ENCODE results near the gene TCOF1. TPM values are rescaled to one million over a fixed set of nuclear protein-coding genes. Genes with fewer than 3 reads are reported as not detected.

The TCOF1 gene
- polyA plus RNA-seq, 1 donor from 2014 or later: 26.4 TPM

DNA sequence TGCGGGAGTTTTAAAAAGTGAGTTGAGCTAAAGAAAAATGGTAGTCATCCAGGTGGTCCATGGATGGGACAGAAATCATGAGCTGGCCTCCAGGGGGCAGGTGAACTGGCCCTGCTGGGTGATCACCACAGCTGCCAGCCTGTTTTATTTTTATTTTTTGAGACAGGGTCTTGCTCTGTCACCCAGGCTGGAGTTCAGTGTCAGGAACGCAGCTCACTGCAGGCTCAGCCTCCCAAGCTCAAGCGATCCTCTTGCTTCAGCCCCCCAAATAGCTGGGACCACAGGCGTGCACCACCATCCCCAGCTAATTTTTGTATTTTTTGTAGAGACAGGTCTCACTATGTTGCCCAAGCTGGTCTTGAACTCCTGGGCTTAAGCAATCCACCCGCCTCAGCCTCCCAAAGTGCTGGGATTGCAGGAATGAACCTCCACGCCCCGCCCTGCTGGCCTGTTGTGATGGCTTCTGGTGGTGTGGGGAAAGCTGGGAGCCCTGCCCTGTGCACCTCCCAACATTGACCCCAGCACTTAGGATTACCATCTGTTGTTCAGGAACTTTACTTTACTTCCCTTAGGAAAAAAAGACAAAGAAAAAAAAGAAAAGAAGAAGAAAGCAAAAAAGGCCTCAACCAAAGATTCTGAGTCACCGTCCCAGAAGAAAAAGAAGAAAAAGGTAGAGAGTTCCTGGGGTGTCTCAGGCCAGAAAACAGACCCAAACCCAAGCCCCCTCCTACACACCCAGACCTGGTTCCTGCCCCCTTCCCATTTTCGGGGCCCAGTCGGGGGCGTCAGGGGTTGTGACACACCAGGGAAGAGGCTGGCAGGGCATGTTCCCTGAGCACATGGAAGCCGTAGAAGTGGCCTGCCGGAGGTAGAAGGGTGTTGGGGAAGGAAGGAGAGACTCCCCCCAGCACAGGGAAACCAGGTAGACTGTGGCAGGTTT is 40.6 kb downstream of the TCOF1 start:
- peaks cover 8% of the 10 kb centered on the region for H3K36me3 Mint-ChIP-seq
- H3K9me3 Mint-ChIP-seq: no peaks in the 10 kb centered on the region
- H3K4me1 Mint-ChIP-seq: peaks cover 24 to 35% (median 31%) of the 10 kb centered on the region in 3 donors
- H3K27me3 Mint-ChIP-seq: no peaks in the 10 kb centered on the region
- peak overlapping the region in 3 of 4 donors; percentile 52 to 97 (median 57) for H3K4me3 Mint-ChIP-seq
- peak overlapping the region; percentile 93 to 100 (median 97) for H3K27ac Mint-ChIP-seq

DNA sequence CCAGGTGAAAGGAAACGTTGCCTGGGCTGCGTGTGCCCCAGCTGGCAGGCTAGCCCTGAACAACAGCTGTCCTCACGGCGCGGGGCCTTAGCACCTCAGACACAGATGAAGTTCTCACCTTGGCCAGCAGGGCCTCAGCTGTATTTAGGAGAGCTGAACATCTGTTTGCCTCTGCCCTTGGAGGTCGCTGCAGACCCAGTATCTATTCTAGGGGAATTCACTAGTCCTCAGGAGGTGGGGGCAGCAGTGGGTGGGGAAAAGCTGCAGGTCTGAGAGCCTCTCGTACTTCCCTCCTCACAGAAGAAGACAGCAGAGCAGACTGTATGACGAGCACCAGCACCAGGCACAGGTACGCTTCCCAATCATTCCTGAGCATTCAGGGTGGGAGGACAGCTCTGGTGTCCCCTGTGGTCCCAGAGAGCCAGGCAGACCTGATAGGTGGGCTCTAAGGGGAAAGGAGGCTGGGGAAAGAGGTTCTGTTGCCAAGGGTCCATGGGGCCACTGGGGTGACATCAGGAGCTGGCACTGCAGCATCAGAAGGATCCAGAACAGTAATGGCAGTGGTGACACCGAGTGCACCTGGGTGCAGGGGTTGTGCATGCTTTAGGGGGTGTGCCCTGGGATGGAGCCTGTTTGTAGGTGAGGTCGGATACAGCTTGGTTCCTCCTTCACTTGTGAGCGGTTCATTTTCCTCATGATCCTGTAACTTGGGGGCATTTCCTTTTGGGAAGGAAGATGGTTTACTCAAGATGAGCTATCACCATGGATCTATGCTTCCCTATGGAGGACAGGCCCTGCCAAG is 41.4 kb downstream of the TCOF1 start:
- peak overlapping the region; percentile 9 to 97 (median 43) for H3K4me3 Mint-ChIP-seq
- no peaks in the 10 kb centered on the region for H3K27me3 Mint-ChIP-seq
- H3K27ac Mint-ChIP-seq: peak overlapping the region; percentile 93 to 100 (median 97)
- H3K36me3 Mint-ChIP-seq: peaks cover 8% of the 10 kb centered on the region
- no peaks in the 10 kb centered on the region for H3K9me3 Mint-ChIP-seq
- peaks cover 27 to 37% (median 34%) of the 10 kb centered on the region in 3 donors for H3K4me1 Mint-ChIP-seq

DNA sequence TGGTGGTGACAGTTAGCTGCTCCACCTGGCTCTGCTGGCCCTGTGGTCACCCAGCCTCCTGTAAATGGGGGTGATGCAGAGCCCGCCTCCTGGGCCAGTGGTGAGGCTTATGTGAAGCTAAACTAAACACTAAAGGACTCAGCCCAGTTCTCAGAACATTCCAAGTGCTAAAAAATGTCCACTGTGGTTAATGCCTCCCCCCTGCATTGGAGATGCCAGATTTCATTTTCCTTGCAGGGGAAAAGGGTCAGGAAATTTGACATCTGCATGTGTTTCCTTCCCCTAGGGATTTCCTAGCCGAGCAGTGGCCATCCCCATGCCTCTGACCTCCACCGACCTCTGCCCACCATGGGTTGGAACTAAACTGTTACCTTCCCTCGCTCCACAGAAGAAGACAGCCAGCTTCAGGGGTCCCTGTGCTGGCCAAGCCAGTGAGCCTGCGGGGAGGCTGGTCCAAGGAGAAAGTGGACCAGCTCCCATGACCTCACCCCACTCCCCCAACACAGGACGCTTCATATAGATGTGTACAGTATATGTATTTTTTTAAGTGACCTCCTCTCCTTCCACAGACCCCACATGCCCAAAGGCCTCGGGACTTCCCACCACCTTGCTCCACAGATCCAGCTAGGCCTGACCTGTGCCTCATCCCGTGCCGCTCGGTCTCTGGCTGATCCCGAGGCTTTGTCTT is 42.2 kb downstream of the TCOF1 start:
- Mint-ChIP-seq H3K4me3 (peak overlapping the region; percentile 50 to 97 (median 75)), H3K27ac (peak overlapping the region; percentile 93 to 100 (median 97))

DNA sequence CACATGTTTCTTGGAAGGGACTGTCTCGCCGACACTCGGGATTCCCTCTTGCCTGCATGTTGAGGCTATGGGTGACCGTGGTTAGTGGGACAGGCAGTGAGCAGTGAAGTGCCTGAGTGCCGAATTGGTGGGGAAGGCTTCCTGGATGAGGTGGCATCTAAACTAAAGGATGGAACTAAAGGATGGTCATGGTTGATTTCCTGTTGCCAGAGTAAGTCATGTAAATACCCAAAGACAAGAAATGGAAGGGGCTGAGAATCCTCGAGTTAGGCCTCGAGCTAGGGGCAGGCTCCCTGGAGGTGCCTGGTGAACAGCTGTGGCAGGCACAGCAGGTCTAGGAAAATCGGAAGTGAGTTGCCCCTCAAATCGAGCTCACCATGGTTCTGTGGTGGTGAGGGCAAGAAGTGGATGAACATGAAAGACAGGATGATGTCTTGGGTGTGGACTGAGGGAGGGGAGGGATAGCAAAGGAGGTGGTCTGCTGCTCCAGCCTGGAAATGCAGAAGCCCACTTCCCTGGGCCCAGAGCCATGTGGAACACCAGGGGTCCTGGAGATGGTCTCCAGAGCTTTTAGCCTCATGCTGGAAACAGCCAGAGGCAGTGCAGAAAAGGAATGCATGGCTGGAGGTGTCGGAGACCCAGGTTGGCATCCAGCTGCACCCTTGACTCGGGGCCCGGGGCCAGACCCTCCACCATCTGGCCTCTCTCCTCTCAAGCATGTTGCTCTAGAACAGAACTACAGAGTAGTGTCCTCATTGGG is 43.0 kb downstream of the TCOF1 start:
- peaks cover 32 to 39% (median 38%) of the 10 kb centered on the region in 3 donors for H3K4me1 Mint-ChIP-seq
- peaks cover 8% of the 10 kb centered on the region for H3K36me3 Mint-ChIP-seq
- no peaks in the 10 kb centered on the region for H3K9me3 Mint-ChIP-seq
- peak overlapping the region; percentile 65 to 97 (median 76) for H3K4me3 Mint-ChIP-seq
- H3K27me3 Mint-ChIP-seq: no peaks in the 10 kb centered on the region
- peak overlapping the region; percentile 93 to 100 (median 97) for H3K27ac Mint-ChIP-seq

More for the DNA sequence above, 42.2 kb downstream of the TCOF1 start:
- Mint-ChIP-seq H3K27me3 (no peaks in the 10 kb centered on the region), H3K4me1 (peaks cover 29 to 39% (median 36%) of the 10 kb centered on the region in 3 donors), H3K9me3 (no peaks in the 10 kb centered on the region), H3K36me3 (peaks cover 8% of the 10 kb centered on the region)

- peak overlapping the region; percentile 47 to 97 (median 70) for H3K4me3 Mint-ChIP-seq
- H3K9me3 Mint-ChIP-seq: no peaks in the 10 kb centered on the region
- peak overlapping the region; percentile 93 to 100 (median 97) for H3K27ac Mint-ChIP-seq
- peaks cover 8% of the 10 kb centered on the region for H3K36me3 Mint-ChIP-seq
- no peaks in the 10 kb centered on the region for H3K27me3 Mint-ChIP-seq
- peaks cover 32 to 40% (median 39%) of the 10 kb centered on the region in 3 donors for H3K4me1 Mint-ChIP-seq
Measured at GRCh38 chr5:150401076-150401375, 43.5 kb downstream of the TCOF1 start.

- Mint-ChIP-seq H3K27me3 (no peaks in the 10 kb centered on the region), H3K4me3 (peak overlapping the region; percentile 65 to 97 (median 78)), H3K9me3 (no peaks in the 10 kb centered on the region), H3K27ac (peak overlapping the region; percentile 93 to 100 (median 97)), H3K36me3 (peaks cover 8% of the 10 kb centered on the region), H3K4me1 (peaks cover 36 to 45% (median 40%) of the 10 kb centered on the region in 3 donors)
Measured at GRCh38 chr5:150401376-150402228, 44.1 kb downstream of the TCOF1 start.

DNA sequence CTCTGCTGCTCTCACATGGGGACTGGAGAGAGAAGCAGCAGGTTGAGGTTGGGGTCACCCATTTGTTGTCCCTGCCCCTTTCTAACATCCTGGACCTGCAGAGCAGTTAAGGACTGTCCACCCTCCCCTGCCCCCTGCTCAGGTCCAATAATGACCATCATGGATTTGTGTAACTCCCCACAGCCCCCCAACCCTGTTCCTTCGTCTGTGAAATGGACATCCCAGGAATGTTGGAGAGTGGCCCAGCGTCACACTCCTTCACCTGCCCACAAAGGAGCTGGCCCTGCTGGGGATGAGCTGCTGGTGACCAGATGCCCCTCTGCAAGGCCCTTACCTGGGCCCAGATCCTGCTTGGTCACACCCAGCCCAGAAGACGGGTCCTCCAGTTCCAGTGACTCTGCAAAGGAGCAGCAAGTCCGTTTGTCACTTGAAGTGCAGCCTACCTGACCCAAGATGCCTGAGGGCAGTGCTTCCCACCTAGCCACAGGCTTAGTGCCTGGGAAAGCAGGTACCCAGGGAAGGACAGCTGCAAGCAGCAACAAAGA is 44.8 kb downstream of the TCOF1 start:
- no peaks in the 10 kb centered on the region for H3K27me3 Mint-ChIP-seq
- peaks cover 11% of the 10 kb centered on the region for H3K36me3 Mint-ChIP-seq
- no peaks in the 10 kb centered on the region for H3K9me3 Mint-ChIP-seq
- peaks cover 40 to 45% (median 42%) of the 10 kb centered on the region in 3 donors for H3K4me1 Mint-ChIP-seq
- peak overlapping the region in 3 of 4 donors; percentile 13 to 97 (median 80) for H3K4me3 Mint-ChIP-seq
- H3K27ac Mint-ChIP-seq: peak overlapping the region; percentile 93 to 100 (median 97)

DNA sequence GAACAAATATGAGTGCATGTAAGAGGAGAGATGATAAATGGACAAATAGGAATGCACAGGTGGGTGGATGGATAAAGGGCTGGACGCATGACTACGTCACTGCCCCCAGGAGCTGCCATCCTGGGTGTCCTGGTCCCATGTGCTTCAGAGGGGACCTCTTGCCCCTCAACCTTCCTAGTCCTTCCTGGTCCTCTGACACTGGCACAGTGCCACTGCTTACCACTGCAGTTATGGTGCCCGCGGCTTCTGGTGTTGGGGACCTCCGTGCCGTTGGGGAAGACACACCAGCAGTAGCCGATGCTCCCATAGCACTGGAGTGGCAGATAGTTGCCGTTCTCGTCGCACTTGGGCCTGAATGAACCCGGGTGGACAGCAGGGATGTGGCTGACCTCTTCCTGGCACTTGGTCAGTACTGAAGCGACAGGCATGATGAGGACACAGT is 45.4 kb downstream of the TCOF1 start:
- Mint-ChIP-seq H3K36me3 (peaks cover 17% of the 10 kb centered on the region), H3K9me3 (no peaks in the 10 kb centered on the region), H3K27ac (peak overlapping the region; percentile 93 to 100 (median 97)), H3K4me3 (peak overlapping the region in 3 of 4 donors; percentile 13 to 97 (median 80)), H3K4me1 (peaks cover 40 to 46% (median 45%) of the 10 kb centered on the region in 3 donors), H3K27me3 (no peaks in the 10 kb centered on the region)

- Mint-ChIP-seq H3K9me3 (no peaks in the 10 kb centered on the region), H3K27me3 (no peaks in the 10 kb centered on the region), H3K4me1 (peaks cover 33 to 44% (median 43%) of the 10 kb centered on the region in 3 donors), H3K27ac (peak overlapping the region; percentile 92 to 100 (median 97)), H3K4me3 (peak overlapping the region; percentile 58 to 97 (median 72)), H3K36me3 (peaks cover 24% of the 10 kb centered on the region)
Measured at GRCh38 chr5:150404121-150404520, 46.6 kb downstream of the TCOF1 start.

DNA sequence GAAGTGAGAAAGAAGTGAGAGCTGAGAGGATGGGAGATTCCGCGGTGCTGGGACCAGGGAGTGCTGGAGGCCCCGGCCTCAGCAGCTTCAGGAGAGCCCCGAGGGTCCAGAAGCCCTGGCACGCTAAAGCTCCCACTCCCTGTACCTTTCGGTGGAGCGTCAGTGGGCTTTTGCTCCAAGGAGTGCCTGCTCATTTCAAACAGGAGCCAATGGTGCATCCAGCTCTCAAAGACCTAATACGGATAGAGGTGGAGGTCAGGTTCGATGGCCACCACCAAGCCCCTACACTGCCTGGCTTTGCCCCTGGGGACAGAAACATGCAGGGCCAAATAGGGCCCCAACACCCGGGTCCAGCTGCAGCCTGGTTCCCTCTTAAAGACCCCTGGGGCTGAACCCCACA is 47.0 kb downstream of the TCOF1 start:
- Mint-ChIP-seq H3K4me1 (peaks cover 33 to 44% (median 42%) of the 10 kb centered on the region in 3 donors), H3K4me3 (peak overlapping the region; percentile 39 to 97 (median 72)), H3K27me3 (no peaks in the 10 kb centered on the region), H3K36me3 (peaks cover 24% of the 10 kb centered on the region), H3K27ac (peak overlapping the region; percentile 92 to 100 (median 97)), H3K9me3 (no peaks in the 10 kb centered on the region)

GRCh38 chr5:150404941-150405816 is 47.7 kb downstream of the TCOF1 start:
- peaks cover 31% of the 10 kb centered on the region for H3K36me3 Mint-ChIP-seq
- H3K27me3 Mint-ChIP-seq: no peaks in the 10 kb centered on the region
- no peaks in the 10 kb centered on the region for H3K9me3 Mint-ChIP-seq
- peak overlapping the region; percentile 97 to 100 (median 100) for H3K27ac Mint-ChIP-seq
- peak overlapping the region; percentile 66 to 100 (median 89) for H3K4me3 Mint-ChIP-seq
- H3K4me1 Mint-ChIP-seq: peaks cover 30 to 43% (median 37%) of the 10 kb centered on the region in 3 donors

DNA sequence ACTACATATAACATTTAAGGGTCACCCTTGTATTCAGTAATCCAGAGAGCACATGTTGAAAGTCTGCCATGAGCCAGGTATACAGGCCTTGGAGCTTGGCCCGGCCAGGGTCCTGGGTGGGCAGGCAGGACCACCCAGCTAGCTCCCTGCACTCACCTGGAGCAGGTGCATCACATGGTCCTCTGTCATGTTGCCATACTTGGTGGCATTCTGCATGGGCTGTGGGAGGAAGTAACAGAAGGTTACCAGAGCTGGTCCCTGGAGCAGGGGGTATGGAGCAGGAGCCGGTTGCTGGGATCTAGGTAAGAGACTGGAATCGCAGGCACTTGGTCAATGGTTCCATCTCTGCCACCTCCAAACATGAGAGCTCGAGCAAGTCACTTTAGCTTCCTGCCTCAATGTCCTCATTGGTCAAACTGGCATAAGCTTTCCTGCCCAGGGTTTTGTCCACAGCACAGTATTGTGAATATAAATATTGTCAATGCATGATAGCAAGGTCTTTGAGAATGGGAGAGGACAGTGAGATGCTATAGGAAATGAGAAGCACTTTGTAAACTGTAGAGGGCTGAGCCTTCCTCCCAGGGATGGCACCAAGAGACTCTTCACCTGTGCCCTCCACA is 48.7 kb downstream of the TCOF1 start:
- H3K4me1 Mint-ChIP-seq: peaks cover 28 to 36% (median 30%) of the 10 kb centered on the region in 3 donors
- peak overlapping the region; percentile 100 for H3K27ac Mint-ChIP-seq
- H3K9me3 Mint-ChIP-seq: no peaks in the 10 kb centered on the region
- H3K36me3 Mint-ChIP-seq: peaks cover 39% of the 10 kb centered on the region
- H3K4me3 Mint-ChIP-seq: peak overlapping the region; percentile 97 to 100 (median 100)
- H3K27me3 Mint-ChIP-seq: no peaks in the 10 kb centered on the region

Data from IgD-negative memory B cell (primary cell).